ENCODE measurements around the gene NFIC.

GRCh38 chr19:3403489-3404323 lies 37.3 kb downstream of the NFIC start:
- TF ChIP-seq, protein P1, sequence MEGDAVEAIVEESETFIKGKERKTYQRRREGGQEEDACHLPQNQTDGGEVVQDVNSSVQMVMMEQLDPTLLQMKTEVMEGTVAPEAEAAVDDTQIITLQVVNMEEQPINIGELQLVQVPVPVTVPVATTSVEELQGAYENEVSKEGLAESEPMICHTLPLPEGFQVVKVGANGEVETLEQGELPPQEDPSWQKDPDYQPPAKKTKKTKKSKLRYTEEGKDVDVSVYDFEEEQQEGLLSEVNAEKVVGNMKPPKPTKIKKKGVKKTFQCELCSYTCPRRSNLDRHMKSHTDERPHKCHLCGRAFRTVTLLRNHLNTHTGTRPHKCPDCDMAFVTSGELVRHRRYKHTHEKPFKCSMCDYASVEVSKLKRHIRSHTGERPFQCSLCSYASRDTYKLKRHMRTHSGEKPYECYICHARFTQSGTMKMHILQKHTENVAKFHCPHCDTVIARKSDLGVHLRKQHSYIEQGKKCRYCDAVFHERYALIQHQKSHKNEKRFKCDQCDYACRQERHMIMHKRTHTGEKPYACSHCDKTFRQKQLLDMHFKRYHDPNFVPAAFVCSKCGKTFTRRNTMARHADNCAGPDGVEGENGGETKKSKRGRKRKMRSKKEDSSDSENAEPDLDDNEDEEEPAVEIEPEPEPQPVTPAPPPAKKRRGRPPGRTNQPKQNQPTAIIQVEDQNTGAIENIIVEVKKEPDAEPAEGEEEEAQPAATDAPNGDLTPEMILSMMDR (IDR thresholded peaks at IDR 0.05; ENCODE audit: low read depth, low read length, poor library complexity, severe bottlenecking): no peak
- no peak for TF ChIP-seq EZH2phosphoT487 (IDR thresholded peaks at IDR 0.05; ENCODE audit: borderline replicate concordance, low read length)

Measured in DOHH2 (cell line).